NCI-H510A (cell line): ENCODE results near the gene CTU2.

Experiments
- DNase-seq: peaks from one replicate; lab custom pipeline; 2025; lab: John Stamatoyannopoulos, UW

Gene CTU2

GRCh38 chr16:88714420-88715302, 8.4 kb downstream of the CTU2 start:
- DNase-seq: no peak

GRCh38 chr16:88715312-88716190, 9.2 kb downstream of the CTU2 start:
- DNase-seq: no peak

DNA sequence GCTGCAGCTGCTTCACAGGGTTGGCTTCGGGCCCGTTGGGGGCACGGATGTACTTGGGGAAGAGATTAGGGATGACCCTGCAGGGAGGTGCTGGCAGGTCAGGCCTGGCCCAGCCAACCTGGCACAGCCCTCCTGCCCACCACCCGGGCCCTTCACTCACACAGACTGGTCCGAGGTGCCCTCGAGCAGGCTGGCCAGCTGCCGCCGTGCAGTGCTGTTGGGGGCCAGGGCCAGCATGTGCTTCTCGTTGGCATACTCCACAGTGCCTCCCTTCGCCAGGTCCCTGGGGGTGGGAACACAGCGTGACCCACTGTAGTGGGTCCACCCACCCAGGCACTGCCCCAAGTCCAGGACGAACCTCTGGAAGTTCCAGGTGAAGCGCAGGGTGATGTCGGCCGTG, 9.9 kb downstream of the CTU2 start:
- DNase-seq: no peak

GRCh38 chr16:88716601-88717001, 10.3 kb downstream of the CTU2 start:
- no peak for DNase-seq

GRCh38 chr16:88718178-88718577, 11.9 kb downstream of the CTU2 start:
- DNase-seq: no peak

DNA sequence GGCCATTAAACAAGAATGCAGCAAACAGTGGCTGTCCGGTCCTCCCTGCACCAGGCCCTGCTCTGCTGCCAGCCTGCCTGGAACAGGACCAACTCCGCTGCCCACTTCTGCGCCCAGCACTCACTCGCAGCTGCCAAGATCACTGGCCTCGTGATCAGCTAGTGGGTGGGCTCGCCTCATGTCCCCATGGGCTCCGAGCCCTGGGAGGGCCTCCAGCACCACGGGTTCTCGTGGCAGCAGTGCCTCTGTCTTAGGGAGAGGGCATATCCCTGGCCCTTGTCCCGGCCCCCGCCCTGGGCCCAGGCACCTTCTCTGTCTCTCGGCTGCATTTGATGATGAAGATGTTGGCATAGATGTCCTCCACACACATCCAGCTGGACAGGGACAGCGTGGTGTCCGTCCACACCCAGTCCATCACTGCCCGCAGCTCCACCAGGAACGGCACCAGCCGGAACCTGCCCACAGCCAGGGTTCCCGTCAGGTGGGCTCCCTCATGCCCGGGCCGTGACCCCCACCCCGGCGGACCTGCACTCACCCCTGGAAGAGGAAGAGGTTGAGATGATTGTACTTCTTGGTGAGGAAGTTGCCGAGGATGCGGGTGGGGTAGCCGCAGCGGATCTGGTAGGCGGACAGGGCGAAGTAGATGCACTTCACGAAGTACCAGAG, 13.1 kb downstream of the CTU2 start:
- no peak for DNase-seq

DNA sequence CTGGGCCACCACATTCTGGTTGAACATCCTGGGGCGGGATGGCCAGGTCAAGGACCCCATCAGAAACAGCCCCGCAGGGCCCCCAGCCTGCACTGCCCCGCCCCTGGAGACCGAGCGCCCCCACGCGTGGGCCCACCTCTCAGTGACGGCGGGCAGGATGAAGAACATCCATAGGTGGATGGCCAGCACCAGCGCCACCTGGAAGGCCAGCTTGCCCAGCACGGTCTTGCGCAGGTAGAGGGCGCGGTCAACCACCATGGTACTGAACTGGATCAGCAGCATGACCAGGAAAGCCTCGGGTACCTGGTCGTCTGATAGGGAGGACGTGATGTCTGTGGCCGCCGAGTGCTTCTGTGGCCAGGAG, 13.6 kb downstream of the CTU2 start:
- no peak for DNase-seq

GRCh38 chr16:88720396-88720970, 14.2 kb downstream of the CTU2 start:
- DNase-seq: no peak

- no peak for DNase-seq
Observed at GRCh38 chr16:88721236-88721635, 14.9 kb downstream of the CTU2 start.

DNA sequence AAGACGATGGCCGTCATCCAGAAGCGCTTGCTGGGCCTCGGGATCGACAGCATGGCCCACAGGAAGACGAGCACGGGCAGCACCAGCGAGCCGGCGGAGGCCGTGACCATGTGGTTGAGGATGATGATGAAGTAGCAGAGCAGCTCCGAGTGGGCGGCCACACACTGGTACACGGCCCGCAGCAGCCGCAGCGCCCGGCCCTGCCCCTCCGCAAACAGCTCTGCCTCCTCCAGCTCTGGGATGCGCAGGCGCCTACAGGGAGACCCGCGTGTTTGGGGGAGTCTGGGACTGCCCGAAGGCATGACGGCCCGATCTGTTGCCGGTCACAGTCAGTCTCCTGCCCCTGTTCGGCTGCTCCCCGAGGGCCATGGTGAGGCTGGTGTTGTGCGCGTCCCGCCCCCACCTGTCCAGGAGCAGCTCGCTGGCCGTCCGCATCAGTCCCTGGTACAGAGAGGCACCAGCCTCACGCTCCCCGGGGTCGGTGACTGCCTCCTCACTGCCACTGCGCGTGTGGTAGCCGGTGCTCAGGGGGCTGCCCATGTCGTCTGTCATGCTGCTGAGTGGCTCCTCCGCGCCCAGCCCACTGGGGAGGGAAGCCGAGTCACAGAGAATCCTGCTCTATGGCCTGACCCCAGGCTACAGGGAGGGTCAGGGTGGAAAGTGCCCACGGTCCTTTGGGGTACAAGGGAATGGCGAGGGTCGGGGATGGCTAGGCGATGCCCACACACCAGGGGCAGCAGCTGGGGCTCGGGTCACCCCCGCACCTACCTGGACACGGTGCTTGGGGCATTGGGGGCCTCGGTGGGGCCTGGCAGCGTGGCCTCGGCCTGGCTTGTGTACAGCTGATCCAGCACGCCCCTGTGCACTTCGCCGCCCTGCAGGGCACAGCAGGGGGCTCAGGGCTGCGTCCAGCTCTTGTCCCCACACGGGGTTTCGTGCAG, 15.8 kb downstream of the CTU2 start:
- DNase-seq: no peak

GRCh38 chr16:88722784-88723506, 16.6 kb downstream of the CTU2 start:
- DNase-seq: no peak

DNA sequence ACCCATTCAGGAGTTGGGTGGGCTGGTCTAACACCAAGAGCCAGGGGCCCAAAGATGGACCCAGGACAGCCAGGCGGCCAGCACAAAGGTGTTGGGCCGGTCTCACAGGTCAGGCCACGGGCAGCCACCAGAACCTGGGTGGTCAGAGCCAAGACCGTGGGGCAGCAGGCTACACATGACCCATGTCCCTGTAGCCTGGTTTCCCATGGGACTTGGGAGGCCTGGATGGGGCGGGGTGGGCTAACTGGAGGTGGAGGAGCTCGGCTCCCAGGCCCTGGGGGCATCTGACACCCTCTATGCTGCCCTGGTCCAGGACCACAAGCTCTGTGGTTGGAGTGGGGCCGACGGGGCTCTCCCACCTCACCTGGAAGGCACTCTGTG, 17.2 kb downstream of the CTU2 start:
- no peak for DNase-seq

GRCh38 chr16:88723911-88724310, 17.6 kb downstream of the CTU2 start:
- DNase-seq: no peak

DNA sequence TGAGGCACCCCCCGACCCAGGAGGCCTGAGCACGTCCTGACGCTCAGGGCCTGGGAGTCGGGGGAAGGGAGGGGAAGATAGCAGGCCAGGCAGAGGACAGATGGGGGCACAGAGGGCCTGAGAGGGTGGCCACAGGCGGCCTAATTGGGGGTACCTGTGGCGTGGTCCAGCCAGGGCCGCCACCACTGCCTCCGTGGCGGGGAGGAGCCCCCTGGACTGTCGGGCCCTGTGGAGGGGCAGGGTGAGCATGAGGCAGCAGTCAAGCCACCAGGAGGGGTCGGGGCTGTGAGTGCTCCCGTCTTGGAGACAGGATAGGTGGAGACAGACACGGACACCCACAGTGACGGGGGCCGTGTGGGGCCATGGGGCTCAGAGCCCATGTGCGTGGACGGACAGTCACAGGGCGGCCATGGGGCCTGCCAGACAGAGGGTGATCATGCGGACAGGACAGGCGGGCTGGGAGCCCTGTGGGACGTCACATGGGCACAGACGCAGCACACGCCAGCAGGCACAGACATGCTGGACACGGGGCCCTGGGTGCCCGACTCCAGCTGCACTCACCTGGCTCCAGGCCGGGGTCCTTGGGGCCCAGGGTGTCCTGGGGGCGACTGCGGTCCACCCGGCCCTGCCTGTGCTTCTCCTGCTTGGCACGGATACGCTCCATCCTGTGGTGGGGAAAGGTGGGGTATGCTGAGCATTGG, 18.7 kb downstream of the CTU2 start:
- no peak for DNase-seq

DNA sequence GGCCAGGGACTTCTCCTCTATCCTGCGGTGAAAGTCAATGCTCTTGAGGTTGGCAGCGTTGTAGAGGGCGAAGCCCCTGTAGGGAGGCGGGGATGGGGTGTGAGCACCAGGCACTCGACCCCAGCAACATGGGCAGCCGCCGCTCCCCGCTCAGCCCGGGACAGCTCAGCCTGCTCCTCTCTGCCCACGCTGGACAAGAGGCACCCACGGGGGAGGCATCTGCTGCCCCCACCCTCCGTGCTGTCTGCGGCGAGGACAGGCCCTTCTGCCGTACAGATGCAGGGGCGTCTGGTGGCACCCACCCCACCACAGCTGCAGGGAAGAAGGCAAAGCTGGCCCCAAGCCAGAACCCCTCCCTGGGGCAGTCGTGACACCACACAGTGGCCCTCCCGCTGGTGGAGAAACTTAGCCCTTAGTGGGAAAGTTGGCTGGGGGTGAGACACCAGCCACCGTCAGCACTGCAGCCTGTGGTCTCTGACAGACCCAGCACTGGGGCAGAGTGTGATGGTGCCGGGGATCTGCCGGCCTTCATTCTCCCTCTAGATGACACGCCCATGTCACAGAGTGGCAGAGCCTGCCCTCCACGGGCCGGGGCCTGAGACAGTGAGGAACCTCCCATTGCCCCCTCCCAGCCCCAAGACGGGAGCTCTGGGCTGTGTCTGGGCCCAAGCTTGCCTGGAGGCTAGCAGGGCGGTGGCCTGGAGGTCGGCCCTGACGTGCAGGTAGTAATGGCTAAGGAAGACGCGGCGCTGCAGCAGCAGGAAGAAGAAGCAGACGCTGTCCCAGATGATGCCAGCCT, 19.5 kb downstream of the CTU2 start:
- DNase-seq: no peak

DNA sequence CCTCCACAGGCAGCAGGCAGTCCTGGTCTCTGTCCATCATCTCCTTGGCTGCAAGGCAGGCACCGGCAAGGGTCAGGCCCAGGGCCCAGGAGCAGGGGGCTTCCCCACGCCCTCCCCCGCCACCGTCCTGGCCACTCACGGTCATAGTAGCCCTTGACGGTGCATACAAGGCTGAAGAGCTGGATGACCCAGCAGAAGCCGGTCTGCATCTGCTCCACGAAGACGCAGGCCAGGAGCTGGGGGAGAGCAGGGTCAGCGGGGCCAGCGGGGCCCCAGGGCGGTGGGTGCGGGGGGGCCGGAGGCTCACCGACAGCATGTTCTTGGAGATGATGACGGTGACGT, 20.1 kb downstream of the CTU2 start:
- no peak for DNase-seq

GRCh38 chr16:88726981-88727380, 20.7 kb downstream of the CTU2 start:
- DNase-seq: no peak

- no peak for DNase-seq
Observed at GRCh38 chr16:88727871-88728270, 21.6 kb downstream of the CTU2 start.
